Peyer's patch (tissue), 4 donors: ENCODE results near the gene TNFRSF14.

Source experiments
- CTCF ChIP-seq, 6 experiments: fragments of 450-650 bp in 4 of 6; fragments of 200-600 bp in 2 of 6; sonication (generic) in 1 of 6; IDR thresholded peaks; one replicate each; pipeline ENCODE4 v1.5.1; 2017 to 2019; ENCODE audit warnings: antibody characterized with exemption in 6 of 6, mild to moderate bottlenecking in 3 of 6, moderate library complexity in 1 of 6
- POLR2A ChIP-seq, 2 donors: fragments of 450-650 bp; IDR thresholded peaks; one replicate each; pipeline ENCODE4 v1.5.1; 2017; ENCODE audit warnings: antibody characterized with exemption in 2 of 2, mild to moderate bottlenecking in 2 of 2, moderate library complexity in 2 of 2

DNA sequence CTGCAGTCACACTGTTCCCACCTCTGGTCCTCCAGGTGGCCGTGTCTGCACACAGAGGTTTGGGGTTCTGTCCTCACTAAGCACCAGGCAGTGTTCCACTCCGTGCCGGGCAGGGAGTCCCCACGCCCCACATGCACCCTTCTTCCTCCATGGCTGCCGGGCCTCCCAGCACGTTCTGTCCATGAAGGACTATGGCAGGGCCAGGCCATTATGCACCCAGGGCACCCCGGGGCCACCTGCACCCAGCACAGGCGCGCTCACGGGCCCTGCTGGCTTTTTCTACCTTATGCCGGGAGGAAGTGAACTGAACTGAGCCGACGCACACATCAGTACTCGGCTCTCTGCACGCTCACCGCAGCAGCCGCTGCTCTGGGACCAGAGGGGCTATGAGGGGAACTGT, 40.0 kb upstream of the TNFRSF14 start:
- TF ChIP-seq CTCF (IDR thresholded peaks at IDR 0.05) (no peak), POLR2A (IDR thresholded peaks at IDR 0.05) (no peak)
